ENCODE results near the gene WBP11.
"Not testable (repeated sequence)": the region's sequence is repeated elsewhere in the genome, so short reads cannot be mapped to it uniquely, and the experiment has no call there.

WBP11 gene

DNA sequence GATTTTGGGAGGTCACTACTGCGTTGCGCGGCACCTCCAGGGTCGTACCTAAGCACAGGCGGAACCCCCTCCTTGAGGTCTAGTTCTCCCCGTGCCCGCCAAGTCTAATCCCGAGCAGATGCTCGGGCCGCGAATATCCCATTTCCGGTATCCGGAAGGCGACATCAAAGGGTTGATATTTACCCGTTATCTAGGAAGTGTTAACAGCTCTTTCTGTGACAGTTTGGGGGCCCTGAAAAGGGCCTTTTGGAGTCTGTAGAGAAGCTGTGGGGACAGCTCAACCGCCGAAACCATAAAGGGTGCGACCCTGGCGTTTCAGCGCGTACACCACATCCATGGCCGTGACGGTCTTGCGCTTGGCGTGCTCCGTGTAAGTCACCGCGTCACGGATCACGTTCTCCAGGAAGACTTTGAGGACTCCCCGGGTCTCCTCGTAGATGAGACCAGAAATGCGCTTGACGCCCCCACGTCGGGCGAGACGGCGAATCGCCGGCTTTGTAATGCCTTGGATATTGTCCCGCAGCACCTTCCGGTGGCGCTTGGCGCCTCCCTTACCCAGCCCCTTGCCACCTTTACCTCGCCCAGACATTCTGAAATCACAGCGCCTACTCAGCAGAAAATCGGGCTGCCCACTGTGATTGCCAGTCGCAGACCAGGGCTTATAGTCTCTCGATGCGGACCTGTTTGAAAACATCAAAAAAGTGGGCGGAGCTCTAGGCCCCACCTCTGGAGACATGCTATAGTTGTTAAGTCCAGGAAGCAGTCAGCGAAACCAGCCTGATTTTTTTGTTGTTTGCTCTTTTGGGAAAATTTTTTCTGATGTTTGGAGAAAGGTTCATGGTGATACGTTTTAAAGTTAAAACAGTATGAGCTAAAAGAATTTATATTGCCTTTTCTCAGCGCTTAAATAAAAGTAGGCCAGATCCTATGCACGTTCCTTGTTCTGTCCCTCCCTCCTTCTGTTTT is 32.5 kb downstream of the WBP11 start:
- DNase-seq, result peak; percentile 92

GRCh38 chr12:14769969-14770495 is 33.2 kb downstream of the WBP11 start:
- peak; percentile 81 for DNase-seq

DNA sequence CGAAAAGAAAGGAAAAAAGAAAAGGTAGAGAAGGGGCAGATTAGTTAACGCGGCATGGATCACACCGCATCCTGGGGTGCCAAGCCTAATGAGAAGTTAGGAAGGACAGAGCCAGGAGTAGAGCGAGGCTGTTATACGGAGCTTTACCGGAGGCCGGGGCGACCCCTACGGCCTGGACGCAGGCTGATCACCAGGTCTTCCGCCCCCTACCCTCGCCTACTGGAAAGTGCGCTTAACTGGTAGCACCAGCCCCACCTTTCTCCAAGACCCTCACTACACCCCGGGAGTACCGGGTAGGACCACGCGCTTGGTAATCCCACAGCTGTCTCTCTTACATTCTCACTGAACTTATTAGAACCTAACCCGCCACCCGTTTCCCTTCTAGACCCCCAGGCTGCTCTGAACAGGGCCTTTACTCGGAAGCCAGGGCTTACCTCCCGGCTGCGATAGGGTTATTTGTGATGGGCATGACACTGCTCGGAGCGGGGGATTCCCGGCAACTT is 33.8 kb downstream of the WBP11 start:
- peak; percentile 54 for DNase-seq

DNA sequence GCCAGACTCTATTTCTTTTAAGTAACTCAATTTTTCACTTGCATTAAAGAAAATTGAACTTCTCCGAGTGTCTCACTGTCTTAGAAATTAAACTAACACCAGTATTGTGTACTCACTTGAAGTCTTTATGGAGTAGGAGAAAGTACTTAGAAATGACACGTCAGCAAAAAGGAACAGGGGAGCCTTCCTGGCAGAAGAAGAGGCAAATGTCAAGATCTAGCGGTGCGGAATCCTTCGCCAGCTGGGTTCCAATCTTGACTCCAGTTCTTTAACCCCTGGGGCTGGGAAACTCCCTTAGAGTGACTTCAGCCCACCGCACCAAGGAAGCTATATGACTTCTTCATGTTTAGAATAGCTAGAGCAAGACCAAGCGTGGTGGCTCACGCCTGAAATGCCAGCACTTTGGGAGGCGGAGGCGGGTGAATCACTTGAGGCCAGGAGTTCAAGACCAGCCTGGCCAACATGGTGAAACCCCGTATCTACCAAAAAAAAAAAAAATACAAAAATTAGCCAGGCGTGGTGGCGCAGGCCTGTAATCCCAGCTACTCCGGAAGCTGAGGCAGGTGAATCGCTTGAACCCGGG is 34.4 kb downstream of the WBP11 start:
- DNase-seq, result no peak

DNA sequence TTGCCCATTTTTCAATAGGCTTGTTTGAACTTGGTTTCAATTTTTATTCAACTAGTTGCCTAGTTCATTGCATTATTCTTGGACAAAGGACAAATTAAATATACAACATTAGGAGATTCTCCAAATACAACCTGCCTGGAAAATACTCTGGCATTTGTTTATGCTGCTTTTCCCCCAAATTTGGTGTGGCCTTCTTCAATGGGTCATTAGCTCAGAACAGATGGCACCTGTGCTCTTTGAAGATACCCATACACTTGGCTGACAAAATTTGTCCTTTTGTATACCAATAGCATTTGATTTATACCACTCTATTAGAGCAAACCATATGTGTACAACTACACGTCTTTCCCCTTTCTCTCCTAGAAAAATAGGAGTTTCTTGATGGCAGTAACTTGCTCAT is 35.7 kb downstream of the WBP11 start:
- DNase-seq, result no peak

DNA sequence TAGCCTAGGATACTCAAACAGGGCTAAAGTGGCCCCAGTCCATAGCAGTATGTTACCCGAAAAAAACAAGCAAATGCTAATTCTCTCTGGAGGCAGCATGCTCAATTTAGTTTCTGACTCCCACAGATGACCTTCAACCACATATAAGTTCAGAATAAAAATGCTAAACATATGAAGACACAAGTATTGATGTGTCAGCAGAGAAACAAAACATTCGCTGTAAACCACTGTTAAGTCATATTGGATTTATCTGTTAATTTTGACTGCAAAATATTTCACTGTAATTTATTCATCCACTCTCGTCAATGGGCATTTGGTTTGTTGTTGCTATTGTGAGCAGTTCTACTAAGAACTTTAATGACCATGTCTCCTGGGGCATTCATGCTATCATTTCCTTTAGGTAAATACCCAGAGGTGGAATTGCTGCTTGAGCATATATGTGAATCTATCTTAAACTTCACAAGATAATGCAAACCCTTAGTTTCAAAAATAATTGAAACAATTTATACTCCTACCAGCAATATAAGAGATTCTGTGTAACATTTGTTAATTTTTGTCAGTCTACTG is 36.5 kb downstream of the WBP11 start:
- DNase-seq, result peak; percentile 0

- DNase-seq, result not testable (repeated sequence)
Measured at GRCh38 chr12:14766020-14766419, 37.3 kb downstream of the WBP11 start.

DNA sequence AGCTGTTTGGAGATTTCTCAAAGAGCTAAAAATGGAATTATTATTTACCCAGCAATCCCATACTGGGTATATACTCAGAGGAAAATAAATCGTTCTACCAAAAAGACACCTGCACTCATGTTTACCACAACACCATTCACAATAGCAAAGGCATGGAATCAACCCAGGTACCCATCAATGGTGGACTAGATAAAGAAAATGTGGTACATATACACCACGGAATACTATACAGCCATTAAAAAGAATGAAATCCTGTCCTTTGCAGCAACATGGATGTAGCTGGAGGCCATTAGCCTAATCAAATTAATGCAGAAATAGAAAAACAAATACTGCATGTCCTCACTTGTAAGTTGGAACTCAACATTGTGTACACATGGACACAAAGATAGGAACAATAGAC is 37.9 kb downstream of the WBP11 start:
- DNase-seq, result no peak

DNA sequence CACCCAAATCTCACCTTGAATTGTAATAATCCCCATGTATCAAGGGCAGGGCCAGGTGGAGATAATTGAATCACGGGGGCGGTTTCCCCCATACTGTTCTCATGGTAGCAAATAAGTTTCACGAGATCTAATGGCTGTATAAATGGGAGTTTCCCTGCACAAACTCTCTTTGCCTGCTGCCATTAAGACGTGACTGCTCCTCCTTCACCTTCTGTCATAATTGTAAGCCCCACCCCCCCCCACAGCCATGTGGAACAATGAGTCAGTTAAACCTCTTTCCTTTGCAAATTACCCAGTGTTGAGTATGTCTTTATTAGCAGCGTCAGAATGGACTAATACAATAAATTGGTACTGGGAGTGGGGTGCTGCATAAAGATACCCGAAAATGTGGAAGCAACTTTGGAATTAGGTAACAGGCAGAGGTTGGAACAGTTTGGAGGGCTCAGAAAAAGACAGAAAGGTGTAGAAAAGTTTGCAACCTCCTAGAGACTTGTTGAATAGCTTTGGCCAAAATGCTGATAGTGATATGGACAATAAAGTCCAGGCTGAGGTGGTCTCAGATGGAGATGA is 43.5 kb downstream of the WBP11 start:
- not testable (repeated sequence) for DNase-seq

DNA sequence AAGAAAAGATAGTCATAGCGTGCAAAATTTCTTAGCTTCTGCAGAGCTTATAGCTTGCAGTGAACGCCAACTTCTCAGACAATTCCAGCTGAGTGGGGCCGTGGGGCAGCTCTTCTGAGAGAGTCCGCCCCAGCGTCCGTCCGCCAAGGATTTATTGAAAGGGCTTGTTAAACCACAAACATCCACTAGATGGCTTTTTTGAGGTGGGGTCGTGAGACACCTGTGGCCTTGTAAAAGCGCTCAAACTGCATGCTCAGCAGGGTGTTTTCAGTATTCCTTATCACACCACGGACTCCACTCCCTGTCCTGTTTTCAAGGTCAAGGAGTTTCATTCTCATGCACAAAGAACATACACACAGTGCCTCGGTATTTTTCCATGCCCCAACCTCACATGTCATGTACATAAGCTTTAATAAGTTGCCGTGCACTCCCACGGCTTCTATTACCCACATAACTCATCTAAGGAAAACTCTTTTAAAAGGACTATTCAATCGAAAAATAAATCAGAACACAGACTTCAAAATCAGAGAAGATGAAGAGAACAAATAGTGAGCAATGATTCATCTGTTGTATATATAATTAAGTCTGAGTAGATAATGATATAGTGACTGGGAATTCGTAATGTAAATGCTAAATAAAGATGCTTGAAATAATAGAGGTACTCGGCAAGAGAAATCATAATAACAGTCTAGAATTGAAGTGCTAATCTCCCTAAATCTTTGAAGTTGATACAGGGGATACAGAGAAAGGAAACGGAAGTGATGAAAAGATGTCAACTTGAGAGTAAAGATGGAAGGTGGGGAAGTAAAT is 46.7 kb downstream of the WBP11 start:
- peak; percentile 81 for DNase-seq

DNA sequence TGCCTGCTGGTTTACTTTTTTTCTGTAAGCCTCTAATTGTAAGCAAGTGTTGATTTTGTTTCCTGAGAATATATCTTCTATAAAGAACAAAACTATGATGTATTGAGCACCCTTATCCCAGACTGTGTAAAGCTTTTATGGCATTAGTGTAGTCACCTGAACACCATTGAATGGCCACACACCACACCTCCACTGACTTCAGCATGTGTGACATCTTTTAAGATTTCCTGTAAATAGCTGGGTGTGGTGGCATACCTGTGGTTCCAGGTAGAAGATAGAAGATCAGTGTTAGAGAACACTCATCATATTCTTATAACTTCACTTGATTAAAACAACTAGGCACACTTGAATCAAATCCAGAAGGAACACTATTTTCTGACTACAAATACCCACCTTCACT is 51.3 kb downstream of the WBP11 start:
- DNase-seq, result no peak

- no peak for DNase-seq
Measured at GRCh38 chr12:14743061-14743460, 60.2 kb downstream of the WBP11 start.

GRCh38 chr12:14741942-14742341 is 61.3 kb downstream of the WBP11 start:
- no peak for DNase-seq

DNA sequence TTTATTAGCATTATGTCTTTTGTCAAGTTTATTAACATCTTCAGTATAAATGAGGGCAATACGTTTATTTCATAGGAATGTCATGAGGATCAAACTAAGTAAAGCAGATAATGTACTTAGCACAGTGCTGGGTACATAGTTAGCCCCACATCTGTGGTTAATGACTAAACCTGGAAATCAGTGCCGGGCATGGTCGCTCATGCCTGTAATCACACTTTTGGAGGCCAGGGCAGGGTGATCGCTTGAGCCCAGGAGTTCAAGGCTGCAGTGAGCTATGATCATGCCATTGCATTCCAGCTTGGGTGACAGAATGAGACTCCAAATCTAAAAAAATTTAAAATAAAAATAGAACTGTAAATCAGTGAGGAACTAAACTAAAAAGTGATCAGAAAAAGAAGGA is 62.1 kb downstream of the WBP11 start:
- no peak for DNase-seq

- not testable (repeated sequence) for DNase-seq
Measured at GRCh38 chr12:14736441-14736840, 66.8 kb downstream of the WBP11 start.
